Neural cell (in vitro differentiated cells): Measurements from ENCODE around the gene STX1B. TPM values are rescaled to one million over a fixed set of nuclear protein-coding genes. Genes with fewer than 3 reads are reported as not detected.

Experiments used
- H2AFZ ChIP-seq: fragments of 200-600, 300-800 bp; sonication (generic), shearing (Covaris generic); 2 replicates; pipeline ENCODE4 v1.6.0; 2014; ENCODE audit warnings: low read depth, mild to moderate bottlenecking, antibody characterized with exemption, low read length, moderate library complexity
- H3F3A ChIP-seq: fragments of 200-600 bp; shearing (Covaris generic); 2 replicates; pipeline ENCODE4 v1.6.1; 2016; ENCODE audit warnings: mild to moderate bottlenecking, moderate library complexity, mixed read lengths, antibody characterized with exemption, low read length; ENCODE audit not compliant: insufficient read depth, poor library complexity, severe bottlenecking
- H3K27ac ChIP-seq: fragments of 200-600, 300-800 bp; sonication (generic), shearing (Covaris generic); 2 replicates; pipeline ENCODE4 v1.5.1; 2014; ENCODE audit warnings: mild to moderate bottlenecking, low read length, moderate library complexity
- H3K27me3 ChIP-seq: fragments of 300-800, 200-600 bp; sonication (generic), shearing (Covaris generic); 2 replicates; pipeline ENCODE4 v1.6.0; 2014; ENCODE audit warnings: mild to moderate bottlenecking, low read depth, low read length, moderate library complexity; ENCODE audit not compliant: insufficient read depth
- H3K36me3 ChIP-seq: fragments of 300-800, 200-600 bp; sonication (generic), shearing (Covaris generic); 2 replicates; pipeline ENCODE4 v1.5.1; 2014; ENCODE audit warnings: mild to moderate bottlenecking, antibody characterized with exemption, low read length, moderate library complexity; ENCODE audit not compliant: insufficient read depth
- H3K4me2 ChIP-seq: fragments of 300-800, 200-600 bp; sonication (generic), shearing (Covaris generic); 2 replicates; pipeline ENCODE4 v1.6.0; 2014; ENCODE audit warnings: mild to moderate bottlenecking, low read length
- H3K4me3 ChIP-seq: fragments of 300-800, 200-600 bp; sonication (generic), shearing (Covaris generic); 2 replicates; pipeline ENCODE4 v1.5.1; 2014; ENCODE audit warnings: mild to moderate bottlenecking, low read length, moderate library complexity
- H3K79me2 ChIP-seq: fragments of 200-600 bp; shearing (Covaris generic); replicated peaks from 2 replicates; pipeline ENCODE4 v1.6.0; 2014; ENCODE audit warnings: mild to moderate bottlenecking, low read length, moderate library complexity; ENCODE audit not compliant: insufficient read depth
- H3K9ac ChIP-seq: fragments of 300-800, 200-600 bp; sonication (generic), shearing (Covaris generic); 2 replicates; pipeline ENCODE4 v1.6.1; 2016; ENCODE audit warnings: mild to moderate bottlenecking, low read length, mixed read lengths
- H3K9me2 ChIP-seq: fragments of 200-600 bp; shearing (Covaris generic); 2 replicates; pipeline ENCODE4 v1.6.1; 2016; ENCODE audit warnings: mild to moderate bottlenecking, low read length, mixed read lengths; ENCODE audit not compliant: insufficient read depth
- H3K9me3 ChIP-seq: fragments of 200-600, 300-800 bp; sonication (generic), shearing (Covaris generic); 2 replicates; pipeline ENCODE4 v1.6.1; 2016; ENCODE audit warnings: mild to moderate bottlenecking, mixed run types, low read length, moderate library complexity, mixed read lengths
- H4K20me1 ChIP-seq: fragments of 200-600 bp; shearing (Covaris generic); 2 replicates; pipeline ENCODE4 v1.6.1; 2016; ENCODE audit warnings: mild to moderate bottlenecking, mixed run types; ENCODE audit not compliant: insufficient read depth
- EP300 ChIP-seq: fragments of 450-650 bp; conservative IDR thresholded peaks from 2 replicates; pipeline ENCODE4 v1.6.1; 2014; ENCODE audit warnings: antibody characterized with exemption, mild to moderate bottlenecking, moderate library complexity; ENCODE audit not compliant: poor library complexity, severe bottlenecking
- EZH2 ChIP-seq: fragments of 200-600, 300-800 bp; shearing (Covaris generic), sonication (generic); IDR thresholded peaks from 2 replicates; pipeline ENCODE4 v1.6.1; 2014; ENCODE audit warnings: antibody characterized with exemption, low read length, borderline replicate concordance, mild to moderate bottlenecking; ENCODE audit not compliant: insufficient read depth, poor library complexity, severe bottlenecking
- MXI1 ChIP-seq: fragments of 450-650 bp; conservative IDR thresholded peaks from 2 replicates; pipeline ENCODE4 v1.6.1; 2014; ENCODE audit warnings: antibody characterized with exemption, mild to moderate bottlenecking; ENCODE audit not compliant: poor library complexity, severe bottlenecking
- POLR2AphosphoS5 ChIP-seq: IDR thresholded peaks from 2 replicates; pipeline ENCODE4 v1.6.1; 2012
- RAD21 ChIP-seq: fragments of 450-650 bp; conservative IDR thresholded peaks from 2 replicates; pipeline ENCODE4 v1.6.1; 2014; ENCODE audit warnings: antibody characterized with exemption, mild to moderate bottlenecking, moderate library complexity
- SMC3 ChIP-seq: fragments of 450-650 bp; conservative IDR thresholded peaks from 2 replicates; pipeline ENCODE4 v1.6.1; 2014; ENCODE audit warnings: antibody characterized with exemption, mild to moderate bottlenecking, moderate library complexity; ENCODE audit not compliant: poor library complexity
- TAF1 ChIP-seq: IDR thresholded peaks from 2 replicates; pipeline ENCODE4 v1.6.1; 2012; ENCODE audit warnings: low read depth
- polyA plus RNA-seq: library from polyadenylated mRNA; depleted of rRNA; stranded (reverse); fragments of >200 nt; gene quantifications from 2 replicates; pipeline ENCODE4 v1.2.3, GENCODE V29; 2014
- TF ChIP-seq, protein P1 (sequence below): IDR thresholded peaks from 2 replicates; pipeline ENCODE4 v1.6.1; 2012; ENCODE audit warnings: borderline replicate concordance
- TF ChIP-seq, protein P2 (sequence below): fragments of 450-650 bp; IDR thresholded peaks from 2 replicates; pipeline ENCODE4 v1.5.1; 2014; ENCODE audit warnings: antibody characterized with exemption, mild to moderate bottlenecking, moderate library complexity; ENCODE audit not compliant: poor library complexity, severe bottlenecking

The STX1B gene
- polyA plus RNA-seq, 1 donor from 2014 or later = 4.5 TPM

DNA sequence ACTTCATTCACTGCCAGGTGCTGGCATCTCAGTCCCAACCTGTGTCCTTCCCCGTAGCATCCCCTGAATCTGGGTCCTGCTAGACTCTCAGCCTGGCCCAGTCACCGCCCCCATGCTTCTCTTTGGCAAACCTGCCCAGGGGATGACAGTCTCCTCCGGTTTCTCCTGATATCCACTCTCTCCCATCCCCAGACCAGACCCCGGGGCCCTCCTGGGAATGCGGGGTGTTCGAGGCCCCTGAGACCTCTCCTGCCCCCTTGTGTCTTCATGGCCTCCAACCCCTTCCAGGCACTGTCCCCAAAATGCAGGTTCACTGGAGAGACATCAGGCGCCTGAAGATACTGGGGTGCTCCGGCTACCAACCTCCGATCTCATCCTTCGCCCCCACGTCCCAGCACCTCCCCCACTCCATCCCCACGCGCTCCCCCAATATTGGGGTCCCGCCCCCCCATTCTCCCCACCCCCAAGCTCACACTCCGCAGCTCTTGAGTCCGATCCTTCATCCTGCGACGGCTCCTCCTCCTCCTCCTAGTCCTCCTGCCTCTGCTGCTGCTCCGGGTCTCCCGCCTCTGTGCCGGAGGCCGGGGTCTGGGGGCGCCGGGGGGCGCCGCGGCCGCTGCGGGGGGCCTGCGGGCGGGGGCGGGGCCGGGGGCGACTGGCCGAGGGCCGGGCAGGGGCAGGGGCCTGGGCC, 399 bp downstream of the STX1B start:
- H3K27ac ChIP-seq = peak overlapping the region; percentile 58
- H4K20me1 ChIP-seq = no peaks in the 10 kb centered on the region
- H3K9ac ChIP-seq = peak overlapping the region; percentile 86
- no peaks in the 10 kb centered on the region for H3K36me3 ChIP-seq
- H3K4me2 ChIP-seq = peak overlapping the region; percentile 100
- no peaks in the 10 kb centered on the region for H3K9me2 ChIP-seq
- H3K4me3 ChIP-seq = peak overlapping the region; percentile 89
- no peaks in the 10 kb centered on the region for H3K27me3 ChIP-seq
- peak overlapping the region; percentile 40 for H2AFZ ChIP-seq
- peaks cover 14% of the 10 kb centered on the region for H3K79me2 ChIP-seq
- H3K9me3 ChIP-seq = no peaks in the 10 kb centered on the region
- H3F3A ChIP-seq = no peaks in the 10 kb centered on the region
- TF ChIP-seq MXI1 = peak; percentile 38
- peak; percentile 40 for TF ChIP-seq SMC3
- TF ChIP-seq, protein P1, sequence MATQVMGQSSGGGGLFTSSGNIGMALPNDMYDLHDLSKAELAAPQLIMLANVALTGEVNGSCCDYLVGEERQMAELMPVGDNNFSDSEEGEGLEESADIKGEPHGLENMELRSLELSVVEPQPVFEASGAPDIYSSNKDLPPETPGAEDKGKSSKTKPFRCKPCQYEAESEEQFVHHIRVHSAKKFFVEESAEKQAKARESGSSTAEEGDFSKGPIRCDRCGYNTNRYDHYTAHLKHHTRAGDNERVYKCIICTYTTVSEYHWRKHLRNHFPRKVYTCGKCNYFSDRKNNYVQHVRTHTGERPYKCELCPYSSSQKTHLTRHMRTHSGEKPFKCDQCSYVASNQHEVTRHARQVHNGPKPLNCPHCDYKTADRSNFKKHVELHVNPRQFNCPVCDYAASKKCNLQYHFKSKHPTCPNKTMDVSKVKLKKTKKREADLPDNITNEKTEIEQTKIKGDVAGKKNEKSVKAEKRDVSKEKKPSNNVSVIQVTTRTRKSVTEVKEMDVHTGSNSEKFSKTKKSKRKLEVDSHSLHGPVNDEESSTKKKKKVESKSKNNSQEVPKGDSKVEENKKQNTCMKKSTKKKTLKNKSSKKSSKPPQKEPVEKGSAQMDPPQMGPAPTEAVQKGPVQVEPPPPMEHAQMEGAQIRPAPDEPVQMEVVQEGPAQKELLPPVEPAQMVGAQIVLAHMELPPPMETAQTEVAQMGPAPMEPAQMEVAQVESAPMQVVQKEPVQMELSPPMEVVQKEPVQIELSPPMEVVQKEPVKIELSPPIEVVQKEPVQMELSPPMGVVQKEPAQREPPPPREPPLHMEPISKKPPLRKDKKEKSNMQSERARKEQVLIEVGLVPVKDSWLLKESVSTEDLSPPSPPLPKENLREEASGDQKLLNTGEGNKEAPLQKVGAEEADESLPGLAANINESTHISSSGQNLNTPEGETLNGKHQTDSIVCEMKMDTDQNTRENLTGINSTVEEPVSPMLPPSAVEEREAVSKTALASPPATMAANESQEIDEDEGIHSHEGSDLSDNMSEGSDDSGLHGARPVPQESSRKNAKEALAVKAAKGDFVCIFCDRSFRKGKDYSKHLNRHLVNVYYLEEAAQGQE = peak; percentile 36
- TF ChIP-seq, protein P2, sequence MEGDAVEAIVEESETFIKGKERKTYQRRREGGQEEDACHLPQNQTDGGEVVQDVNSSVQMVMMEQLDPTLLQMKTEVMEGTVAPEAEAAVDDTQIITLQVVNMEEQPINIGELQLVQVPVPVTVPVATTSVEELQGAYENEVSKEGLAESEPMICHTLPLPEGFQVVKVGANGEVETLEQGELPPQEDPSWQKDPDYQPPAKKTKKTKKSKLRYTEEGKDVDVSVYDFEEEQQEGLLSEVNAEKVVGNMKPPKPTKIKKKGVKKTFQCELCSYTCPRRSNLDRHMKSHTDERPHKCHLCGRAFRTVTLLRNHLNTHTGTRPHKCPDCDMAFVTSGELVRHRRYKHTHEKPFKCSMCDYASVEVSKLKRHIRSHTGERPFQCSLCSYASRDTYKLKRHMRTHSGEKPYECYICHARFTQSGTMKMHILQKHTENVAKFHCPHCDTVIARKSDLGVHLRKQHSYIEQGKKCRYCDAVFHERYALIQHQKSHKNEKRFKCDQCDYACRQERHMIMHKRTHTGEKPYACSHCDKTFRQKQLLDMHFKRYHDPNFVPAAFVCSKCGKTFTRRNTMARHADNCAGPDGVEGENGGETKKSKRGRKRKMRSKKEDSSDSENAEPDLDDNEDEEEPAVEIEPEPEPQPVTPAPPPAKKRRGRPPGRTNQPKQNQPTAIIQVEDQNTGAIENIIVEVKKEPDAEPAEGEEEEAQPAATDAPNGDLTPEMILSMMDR = peak; percentile 30
- TF ChIP-seq EZH2 = no peak
- TF ChIP-seq TAF1 = no peak
- no peak for TF ChIP-seq RAD21
- no peak for TF ChIP-seq EP300
- TF ChIP-seq POLR2AphosphoS5 = peak; percentile 8

DNA sequence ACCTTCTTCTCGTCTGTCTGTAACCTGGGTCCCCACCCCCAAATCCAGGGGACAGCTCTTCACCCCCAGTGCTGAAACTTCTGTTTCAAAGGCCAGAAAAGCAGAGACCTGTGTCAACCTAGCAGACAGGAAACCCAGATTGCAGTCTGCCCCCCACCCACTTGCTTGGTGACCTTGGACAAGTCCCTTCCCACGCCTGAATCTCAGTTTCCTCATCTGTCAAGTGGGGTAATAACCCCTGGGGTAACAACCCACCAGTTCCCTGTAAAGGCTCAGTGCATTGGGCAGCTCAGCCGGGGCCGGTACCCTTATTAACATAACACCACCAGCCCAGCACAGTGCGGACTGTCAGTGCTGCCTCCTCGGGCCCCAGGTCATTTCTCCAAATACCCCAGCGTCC, 1.3 kb downstream of the STX1B start:
- no peaks in the 10 kb centered on the region for H3K9me2 ChIP-seq
- no peaks in the 10 kb centered on the region for H4K20me1 ChIP-seq
- H3K4me3 ChIP-seq = peak overlapping the region; percentile 89
- TF ChIP-seq SMC3 = no peak
- H3K79me2 ChIP-seq = peaks cover 14% of the 10 kb centered on the region
- peak overlapping the region; percentile 100 for H3K4me2 ChIP-seq
- H2AFZ ChIP-seq = no peak overlapping the region
- no peaks in the 10 kb centered on the region for H3K36me3 ChIP-seq
- no peaks in the 10 kb centered on the region for H3K27me3 ChIP-seq
- no peaks in the 10 kb centered on the region for H3F3A ChIP-seq
- no peak overlapping the region for H3K27ac ChIP-seq
- peak overlapping the region; percentile 86 for H3K9ac ChIP-seq
- H3K9me3 ChIP-seq = no peaks in the 10 kb centered on the region
